Ecto neural progenitor cell (in vitro differentiated cells): Measurements from ENCODE around the gene TRIM28.
"Not testable (repeated sequence)": the region's sequence is repeated elsewhere in the genome, so short reads cannot be mapped to it uniquely, and the experiment has no call there.

Source experiments
- DNase-seq: peaks from one replicate; pipeline ENCODE4 v3.0.0-alpha.2; 2018; ENCODE audit warnings: low spot score

TRIM28 gene

GRCh38 chr19:58561373-58562121 is 17.7 kb downstream of the TRIM28 start:
- DNase-seq = no peak

GRCh38 chr19:58562122-58563033 is 18.5 kb downstream of the TRIM28 start:
- no peak for DNase-seq

GRCh38 chr19:58563034-58563573 is 19.2 kb downstream of the TRIM28 start:
- DNase-seq = no peak

DNA sequence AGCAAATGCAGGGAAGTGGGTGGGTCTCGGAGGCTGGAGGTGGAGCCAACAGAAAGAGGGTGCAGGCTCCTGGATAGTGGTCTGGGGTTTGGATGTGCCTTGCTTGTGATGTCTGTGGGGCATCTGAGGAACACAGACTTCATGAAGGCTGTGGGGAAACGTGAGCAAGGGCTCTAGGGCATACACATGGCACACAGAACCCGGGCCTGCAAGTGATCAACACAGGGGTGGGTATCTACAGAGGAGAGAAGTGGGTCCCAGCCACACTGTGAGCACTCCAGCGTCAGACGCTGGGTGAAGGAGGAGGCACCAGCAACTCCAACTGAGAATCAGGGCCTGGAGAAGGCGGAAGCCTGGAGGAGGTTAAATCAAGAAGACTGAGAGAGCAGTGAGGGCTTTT is 20.0 kb downstream of the TRIM28 start:
- DNase-seq = no peak

- DNase-seq = no peak
Measured at GRCh38 chr19:58566989-58567388, 23.1 kb downstream of the TRIM28 start.

GRCh38 chr19:58568453-58569130 is 24.7 kb downstream of the TRIM28 start:
- DNase-seq = no peak

- no peak for DNase-seq
Measured at GRCh38 chr19:58569191-58569942, 25.5 kb downstream of the TRIM28 start.

DNA sequence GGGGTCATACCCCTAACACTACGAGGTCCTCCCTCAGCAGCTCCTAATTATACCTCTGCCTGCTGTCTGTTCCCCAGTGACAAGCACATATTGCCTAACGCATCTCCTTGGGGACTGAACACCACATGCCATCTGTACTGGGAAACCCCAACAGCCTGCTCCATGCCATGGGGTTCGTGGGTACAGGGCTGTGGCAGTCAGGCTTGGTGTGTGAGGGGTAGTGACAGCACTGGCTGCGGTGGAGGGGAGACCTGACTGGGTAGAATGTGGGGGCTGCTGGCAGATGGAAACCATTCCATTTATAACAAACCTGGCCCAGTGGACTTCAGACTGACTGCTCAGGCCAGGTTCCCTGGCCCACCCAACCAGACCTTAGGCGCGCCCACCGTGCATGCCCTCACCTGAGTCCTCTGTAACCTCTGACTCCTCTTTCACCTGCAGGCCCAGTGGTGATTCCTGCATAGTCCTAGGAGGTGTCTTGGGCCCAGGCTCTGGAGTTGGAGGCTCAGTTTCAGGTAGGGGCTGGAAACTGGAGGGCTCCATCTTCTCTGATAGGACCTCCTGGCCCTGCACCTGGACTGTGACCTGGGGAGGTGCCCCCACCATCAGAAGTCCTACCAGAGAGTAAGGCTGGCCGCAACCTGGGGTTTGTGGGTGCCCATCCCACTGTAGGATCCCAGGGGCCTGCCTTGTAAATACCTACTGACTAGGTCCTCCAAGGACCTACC is 26.2 kb downstream of the TRIM28 start:
- no peak for DNase-seq

GRCh38 chr19:58570770-58571574 is 27.1 kb downstream of the TRIM28 start:
- DNase-seq = no peak

DNA sequence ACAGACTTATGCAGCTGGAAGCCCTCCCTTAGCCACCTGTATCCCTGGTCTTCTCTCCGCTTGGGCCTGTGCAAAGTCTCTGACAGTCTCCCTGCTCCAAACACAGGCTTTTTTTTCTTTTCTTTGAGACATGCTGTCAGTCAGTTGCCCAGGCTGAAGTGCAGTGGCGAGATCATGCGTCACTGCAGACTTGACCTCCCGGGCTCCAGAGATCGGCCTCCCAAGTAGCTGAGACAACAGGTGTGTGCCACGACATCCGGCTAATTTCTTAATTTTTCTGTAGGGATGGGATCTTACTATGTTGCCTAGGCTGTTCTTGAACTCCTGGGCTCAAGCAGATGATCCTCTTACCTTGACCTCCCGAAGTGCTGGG is 27.7 kb downstream of the TRIM28 start:
- no peak for DNase-seq

DNA sequence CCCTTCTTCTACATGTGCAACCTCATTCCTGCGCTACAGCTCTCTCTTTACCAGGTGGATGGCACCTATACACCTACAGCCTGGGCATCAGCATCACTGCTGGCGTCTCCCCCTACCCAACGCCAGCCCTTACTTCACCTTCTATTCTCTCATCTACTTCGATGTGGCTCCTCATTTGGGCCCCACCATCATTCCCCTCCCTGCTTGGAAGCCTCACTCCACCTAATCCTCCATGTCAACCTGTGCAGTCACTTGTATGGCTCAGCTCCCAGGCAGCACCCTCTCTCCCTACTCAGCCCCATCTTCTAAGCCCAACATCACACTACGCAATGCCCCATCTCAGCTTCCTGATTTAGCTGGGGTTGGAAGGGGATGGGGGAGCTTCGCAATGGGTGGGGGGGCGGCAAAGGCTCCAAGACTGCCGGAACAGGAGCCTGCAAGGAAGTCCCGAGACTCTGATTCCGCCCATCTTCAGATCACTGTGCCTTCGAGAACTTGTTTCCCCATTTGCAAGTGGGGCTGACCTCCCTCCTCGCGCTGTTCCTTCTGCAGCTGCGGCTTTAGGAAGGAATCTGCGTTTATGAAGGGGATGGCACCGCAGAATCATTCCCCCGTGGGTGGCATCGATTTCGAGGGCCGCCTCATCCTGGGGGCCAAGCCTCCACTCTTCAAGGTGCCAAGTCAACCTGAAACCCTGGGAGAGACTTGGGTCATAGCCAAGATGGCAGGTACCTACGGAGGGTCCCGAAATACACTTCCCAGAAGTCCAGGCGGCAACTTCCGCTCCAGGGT is 28.4 kb downstream of the TRIM28 start:
- no peak for DNase-seq

GRCh38 chr19:58572818-58573657 is 29.2 kb downstream of the TRIM28 start, which contains the start of gene MZF1:
MZF1 (minus strand) TSS chr19:58573335; CDS start chr19:58571389, 1,946 bp downstream.
- DNase-seq = peak; percentile 99

GRCh38 chr19:58573658-58574164 is 29.8 kb downstream of the TRIM28 start:
- DNase-seq = no peak

DNA sequence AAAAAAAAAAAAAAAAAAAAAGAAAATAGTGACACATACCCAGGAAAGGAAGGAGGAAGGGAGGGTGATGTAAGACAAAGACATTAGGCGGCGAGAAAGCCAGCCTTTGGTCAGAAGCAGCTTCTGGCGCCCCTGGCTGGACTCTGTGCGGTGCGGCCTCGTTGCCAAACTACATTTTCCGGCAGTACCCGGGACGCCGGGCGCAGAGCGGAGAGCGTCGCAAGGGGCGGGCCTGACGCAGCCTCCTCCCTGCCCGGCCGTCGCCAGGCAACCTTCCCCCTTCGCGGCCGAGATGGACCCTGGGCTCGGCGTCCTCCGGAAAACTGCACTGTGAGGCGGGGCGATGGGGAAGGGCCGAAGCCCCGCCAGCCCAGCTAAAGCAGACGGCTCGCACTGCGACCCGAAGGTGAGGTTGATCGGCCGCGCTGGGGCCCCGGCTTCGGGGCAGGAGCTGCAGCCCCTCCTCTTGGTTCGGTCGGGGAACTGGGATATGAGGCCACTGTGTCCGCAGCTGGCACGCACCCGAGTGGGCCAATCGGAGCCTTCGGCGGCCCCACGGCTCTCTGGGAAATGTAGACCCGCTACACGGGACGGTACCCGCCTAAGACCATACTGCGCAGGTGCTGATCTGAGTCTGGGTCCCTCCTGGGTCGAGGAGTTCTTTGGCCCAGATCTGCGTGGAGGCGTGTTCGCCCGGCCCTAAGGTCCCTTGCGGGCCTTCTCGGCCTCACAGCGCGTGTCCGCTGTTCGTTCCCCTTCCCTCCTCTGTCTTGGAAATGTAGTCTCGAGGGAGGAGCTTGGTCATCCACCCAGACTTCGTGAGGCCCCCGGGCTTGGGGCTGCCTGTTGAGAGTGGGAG is 31.5 kb downstream of the TRIM28 start:
- peak; percentile 94 for DNase-seq

DNA sequence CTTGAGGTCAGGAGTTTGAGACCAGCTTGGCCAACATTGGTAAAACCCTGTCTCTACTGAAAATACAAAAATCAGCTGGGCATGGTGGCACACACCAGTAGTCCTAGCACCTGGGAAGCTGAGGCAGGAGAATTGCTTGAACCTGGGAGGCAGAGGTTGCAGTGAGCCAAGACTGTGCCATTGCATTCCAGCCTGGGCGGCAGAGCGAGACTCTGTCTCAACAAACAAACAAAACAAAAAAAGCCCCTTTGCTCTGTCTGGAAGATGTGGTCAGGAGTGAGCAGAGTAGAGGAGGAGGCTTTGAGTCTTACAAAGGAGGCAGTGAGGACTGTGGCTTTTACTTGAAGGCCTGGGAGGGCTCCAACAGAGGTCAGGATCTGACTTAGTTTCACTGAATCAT is 33.7 kb downstream of the TRIM28 start:
- DNase-seq = not testable (repeated sequence)

DNA sequence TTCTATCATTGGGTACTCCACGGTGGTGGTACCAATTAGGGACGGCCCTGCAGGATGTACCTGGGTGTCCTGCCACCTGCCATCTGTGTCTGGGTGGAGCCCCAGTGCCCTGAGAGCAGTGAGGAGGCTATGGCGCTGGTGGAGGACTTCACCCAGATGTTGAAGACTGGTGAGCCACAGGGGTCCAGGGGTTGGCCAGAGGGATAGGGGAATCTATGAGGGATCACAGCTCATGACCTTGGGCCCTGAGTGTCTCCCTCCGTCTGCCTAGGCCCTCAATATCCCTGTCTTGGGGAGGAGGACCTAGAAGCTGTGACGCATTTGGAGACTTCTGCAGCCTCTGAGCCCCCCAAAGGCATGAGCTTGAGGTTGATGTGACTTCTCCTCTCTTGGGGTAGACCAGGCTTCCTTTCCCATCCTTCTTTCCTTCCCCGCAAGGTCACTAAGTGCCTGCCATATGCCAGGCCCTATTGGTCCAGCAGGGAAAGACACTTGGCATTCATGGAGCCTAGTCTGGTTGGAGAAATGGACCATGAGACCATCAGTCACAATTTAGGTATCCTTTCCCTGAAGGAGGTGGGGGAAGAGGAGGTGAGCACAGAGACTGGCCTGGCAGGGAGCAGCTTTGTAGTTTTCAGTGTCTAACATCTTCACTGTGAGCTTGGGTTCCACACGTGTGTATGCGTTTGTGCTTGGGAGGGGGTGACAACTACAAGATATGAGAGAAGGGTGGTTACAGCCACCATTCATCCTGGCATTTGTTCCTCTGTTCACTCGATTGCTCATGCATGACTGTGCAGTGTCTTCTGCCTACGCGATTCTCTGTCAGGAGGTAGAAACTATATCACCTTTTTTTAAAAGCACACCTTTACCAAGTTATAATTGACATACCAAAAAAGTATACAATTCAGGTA is 34.4 kb downstream of the TRIM28 start:
- DNase-seq = no peak
